Activated T-cell treated with anti-CD3 and anti-CD28 coated beads for 4 hours (primary cell): Measurements from ENCODE around the gene NAXE.
"Not testable (repeated sequence)": the region's sequence is repeated elsewhere in the genome, so short reads cannot be mapped to it uniquely, and the experiment has no call there.

Experiments used
- DNase-seq: peaks from one replicate; pipeline ENCODE4 v3.0.0-alpha.2; 2020

The NAXE gene

GRCh38 chr1:156594190-156594589, 2.6 kb downstream of the NAXE start:
- DNase-seq = no peak

GRCh38 chr1:156595016-156595415, 3.4 kb downstream of the NAXE start:
- DNase-seq = no peak

DNA sequence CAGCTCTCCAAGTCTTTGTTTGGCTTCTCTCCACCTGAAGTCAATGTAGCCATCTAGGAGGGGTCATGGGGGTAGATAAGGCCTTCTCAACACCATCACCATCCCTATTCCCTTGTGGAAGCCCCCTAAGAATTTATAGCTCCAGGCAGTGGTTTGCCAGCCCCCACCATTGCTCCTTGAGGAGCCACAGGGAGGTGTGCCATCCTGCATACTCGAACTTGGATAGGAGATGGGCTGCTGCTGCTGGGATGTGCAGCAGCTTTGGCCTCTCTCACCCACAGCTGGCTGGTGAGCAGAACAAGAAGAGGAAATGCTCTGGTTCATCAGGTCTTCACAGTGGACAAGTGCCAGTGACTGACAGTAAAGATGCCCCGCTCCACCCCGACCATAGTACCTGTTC, 4.8 kb downstream of the NAXE start:
- no peak for DNase-seq

- DNase-seq = no peak
These were observed 6.5 kb downstream of the NAXE start for GRCh38 chr1:156598125-156598524.

DNA sequence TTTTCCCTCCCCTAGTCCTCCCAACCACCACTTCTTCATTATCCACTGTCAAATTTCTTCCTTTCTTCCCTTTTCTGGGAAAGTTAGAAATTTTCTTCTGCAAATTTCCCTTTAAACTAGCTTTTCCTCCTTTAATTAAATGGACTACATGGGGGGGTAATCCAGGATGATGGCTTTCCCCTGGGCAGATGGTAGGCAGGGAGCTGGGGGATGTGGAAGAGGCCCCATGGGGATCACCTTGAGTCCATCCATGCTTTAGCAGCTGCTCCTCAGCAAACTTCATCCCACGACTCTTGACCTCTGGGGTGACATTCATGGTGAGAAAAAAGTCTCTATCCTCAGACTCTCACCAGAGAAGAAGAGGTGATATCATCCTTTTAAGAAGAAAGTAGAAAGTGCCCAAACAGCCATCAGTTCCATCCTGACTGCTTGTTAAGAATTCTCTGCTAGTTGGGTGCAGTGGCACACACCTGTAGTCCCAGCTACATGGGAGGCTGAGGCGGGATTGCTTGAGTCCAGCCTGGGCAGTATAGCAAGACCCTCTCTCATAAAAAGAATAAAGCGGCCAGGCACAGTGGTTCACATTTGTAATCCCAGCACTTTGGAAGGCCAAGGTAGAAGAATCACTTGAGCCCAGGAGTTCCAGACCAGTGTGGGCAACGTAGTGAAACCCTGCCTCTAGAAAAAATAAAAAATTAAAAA, 7.3 kb downstream of the NAXE start:
- DNase-seq = no peak

GRCh38 chr1:156599811-156600210, 8.2 kb downstream of the NAXE start:
- DNase-seq = no peak

DNA sequence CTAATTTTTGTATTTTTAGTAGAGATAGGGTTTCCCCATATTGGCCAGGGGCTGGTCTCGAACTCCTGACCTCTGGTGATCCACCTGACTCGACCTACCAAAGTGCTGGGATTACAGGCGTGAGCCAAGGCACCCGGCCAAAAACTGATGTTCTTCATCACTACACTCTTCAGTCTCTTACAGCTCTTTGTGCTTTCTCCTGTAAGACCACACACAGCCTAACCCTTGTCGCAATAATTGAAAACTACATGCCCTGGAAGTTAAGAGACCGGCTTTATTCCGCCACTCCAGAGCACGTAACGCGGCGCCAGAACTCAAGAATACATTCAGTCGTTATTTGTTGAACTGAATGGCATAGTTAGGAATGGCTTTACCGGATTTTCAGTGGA, 9.2 kb downstream of the NAXE start:
- DNase-seq = no peak

GRCh38 chr1:156601122-156601830, 9.7 kb downstream of the NAXE start, which contains the start of gene GPATCH4:
Gene GPATCH4, minus strand, starts transcription at chr1:156601479.
- DNase-seq = peak; percentile 67

GRCh38 chr1:156601892-156602291, 10.3 kb downstream of the NAXE start:
- no peak for DNase-seq

- DNase-seq = no peak
These were observed 11.0 kb downstream of the NAXE start for GRCh38 chr1:156602557-156602993.

DNA sequence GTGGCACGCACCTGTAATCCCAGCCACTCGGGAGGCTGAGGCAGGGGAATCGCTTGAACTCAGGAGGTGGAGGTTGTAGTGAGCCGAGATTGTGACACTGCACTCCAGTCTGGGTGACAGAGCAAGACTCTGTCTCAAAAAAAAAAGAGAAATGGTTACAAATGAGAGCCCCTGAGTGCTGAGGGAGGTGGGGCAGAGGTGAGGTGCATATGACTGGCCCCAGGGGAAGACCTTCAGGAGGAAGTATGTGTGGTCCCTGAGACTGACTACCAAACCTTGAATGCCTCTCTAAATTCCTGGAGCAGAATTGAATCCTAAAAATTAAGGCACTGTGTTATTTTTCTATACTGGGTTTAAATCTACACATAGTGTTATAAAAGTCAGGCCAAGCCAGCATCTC, 15.8 kb downstream of the NAXE start:
- DNase-seq = not testable (repeated sequence)

DNA sequence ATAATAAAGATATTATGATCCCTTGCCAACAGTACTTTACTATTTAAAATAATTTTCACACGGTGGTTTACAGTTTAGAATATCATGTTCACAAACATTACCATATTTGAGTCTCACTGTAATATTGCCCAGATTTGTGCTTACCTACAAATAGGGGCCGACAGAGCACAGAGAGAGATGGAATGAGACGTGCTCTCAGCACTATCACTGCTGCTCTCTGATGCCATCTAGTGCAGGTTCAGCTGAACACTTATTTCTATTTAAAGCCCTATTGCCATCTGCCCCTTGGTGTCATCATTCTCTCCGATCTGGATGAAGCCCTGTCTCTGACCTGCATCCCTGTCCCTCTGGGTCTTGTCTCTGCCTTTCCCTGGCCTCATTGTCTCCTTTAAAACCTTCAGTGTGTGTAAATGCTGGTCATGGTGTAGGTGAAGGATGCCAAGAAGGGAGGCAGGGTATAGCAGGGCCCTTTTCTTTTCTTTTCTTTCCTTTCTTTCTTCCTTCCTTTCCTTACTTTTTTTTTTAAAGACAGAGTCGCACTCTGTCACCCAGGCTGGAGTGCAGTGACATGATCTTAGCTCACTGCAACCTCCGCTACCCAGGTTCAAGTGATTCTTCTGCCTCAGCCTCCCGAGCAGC, 16.6 kb downstream of the NAXE start:
- DNase-seq = peak; percentile 50

GRCh38 chr1:156608981-156609380, 17.4 kb downstream of the NAXE start:
- peak; percentile 40 for DNase-seq

GRCh38 chr1:156610072-156610471, 18.5 kb downstream of the NAXE start:
- not testable (repeated sequence) for DNase-seq

- DNase-seq = no peak
These were observed 21.1 kb downstream of the NAXE start for GRCh38 chr1:156612666-156613065.

GRCh38 chr1:156615946-156616345, 24.4 kb downstream of the NAXE start:
- DNase-seq = no peak

GRCh38 chr1:156616463-156616862, 24.9 kb downstream of the NAXE start:
- DNase-seq = no peak

DNA sequence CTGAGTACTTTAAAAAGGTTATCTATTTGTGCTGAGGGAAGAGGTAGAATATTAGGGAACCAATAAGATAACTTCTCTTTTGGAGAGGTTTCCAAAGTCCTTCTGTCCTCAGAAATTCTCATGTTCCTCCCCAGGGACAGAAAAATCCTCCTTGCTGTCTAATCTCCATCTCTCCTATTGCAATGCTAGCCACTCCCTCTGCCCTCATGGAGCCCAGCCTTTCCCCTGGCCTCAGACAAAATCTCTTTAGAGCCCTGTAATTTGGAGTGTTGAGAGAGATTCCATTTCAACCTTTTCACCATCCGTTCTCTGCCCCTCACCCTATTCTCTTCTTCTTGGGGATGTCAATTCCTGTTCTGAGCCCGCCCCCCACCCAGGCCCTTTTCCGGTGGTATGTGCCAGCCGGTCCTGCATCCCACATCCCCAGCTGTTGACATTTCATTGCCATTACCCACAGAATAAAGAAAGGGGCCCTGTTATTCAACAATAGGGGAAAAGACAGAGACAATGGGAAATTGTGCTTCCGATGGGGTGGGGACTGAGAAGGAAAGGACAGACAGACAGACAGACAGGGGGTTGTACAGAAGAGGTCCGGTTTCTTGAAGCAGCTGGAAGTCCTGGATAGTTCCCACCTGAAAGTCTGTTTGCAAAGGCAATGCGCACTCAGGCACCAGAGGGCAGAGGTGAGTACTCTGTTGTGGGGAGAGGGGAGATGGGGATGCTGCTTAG, 27.4 kb downstream of the NAXE start, which contains the start of gene HAPLN2:
Gene HAPLN2 (plus strand): TSS at position 563 of the 729 bp plus-strand sequence. CDS start 4,076 bp downstream, outside the sequence.
- no peak for DNase-seq

DNA sequence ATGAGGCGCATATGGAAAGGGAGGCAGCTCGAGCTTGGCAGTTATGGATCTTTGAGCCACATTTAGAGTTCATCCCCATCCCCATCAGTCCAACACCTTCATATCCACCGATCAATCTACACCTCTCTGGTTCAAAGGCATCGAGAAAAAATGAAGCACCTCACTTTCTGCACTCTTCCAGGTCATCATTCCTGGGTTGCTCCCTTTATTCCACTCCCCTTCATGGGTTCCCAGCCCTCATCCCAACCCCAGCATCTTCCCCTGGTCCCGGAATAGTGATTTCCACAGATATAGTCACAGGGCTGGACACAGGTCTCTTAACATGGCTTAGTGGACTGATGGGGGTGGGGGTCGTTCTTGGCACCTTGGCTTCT, 28.0 kb downstream of the NAXE start:
- no peak for DNase-seq

GRCh38 chr1:156622581-156623297, 31.2 kb downstream of the NAXE start:
- DNase-seq = no peak

DNA sequence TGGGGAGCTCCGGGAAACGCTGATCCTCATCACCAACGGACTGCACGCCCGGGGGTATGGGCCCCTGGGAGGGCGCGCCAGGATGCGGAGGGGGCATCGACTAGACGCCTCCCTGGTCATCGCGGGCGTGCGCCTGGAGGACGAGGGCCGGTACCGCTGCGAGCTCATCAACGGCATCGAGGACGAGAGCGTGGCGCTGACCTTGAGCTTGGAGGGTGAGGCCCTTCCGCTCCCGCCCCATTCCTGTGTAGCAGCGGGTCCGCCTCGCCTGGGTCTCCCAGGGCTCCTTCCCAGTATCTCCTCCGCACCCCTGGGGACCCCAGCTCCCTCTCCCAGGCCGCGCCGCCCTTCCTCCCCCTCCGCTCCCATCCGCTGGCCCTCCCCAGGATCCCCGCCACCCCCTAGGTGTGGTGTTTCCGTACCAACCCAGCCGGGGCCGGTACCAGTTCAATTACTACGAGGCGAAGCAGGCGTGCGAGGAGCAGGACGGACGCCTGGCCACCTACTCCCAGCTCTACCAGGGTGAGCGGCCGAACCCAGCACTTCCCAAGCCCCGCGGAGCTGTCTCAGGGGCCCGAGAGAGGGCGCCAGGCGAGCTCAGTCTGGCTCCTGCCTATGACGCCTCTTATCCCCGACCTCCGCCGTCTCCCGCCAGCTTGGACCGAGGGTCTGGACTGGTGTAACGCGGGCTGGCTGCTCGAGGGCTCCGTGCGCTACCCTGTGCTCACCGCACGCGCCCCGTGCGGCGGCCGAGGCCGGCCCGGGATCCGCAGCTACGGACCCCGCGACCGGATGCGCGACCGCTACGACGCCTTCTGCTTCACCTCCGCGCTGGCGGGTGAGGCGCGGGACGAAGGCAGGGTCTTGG, 32.6 kb downstream of the NAXE start:
- DNase-seq = no peak
